ENCODE results near the gene ARID1A.
"Not testable (repeated sequence)": the region's sequence is repeated elsewhere in the genome, so short reads cannot be mapped to it uniquely, and the experiment has no call there.

The ARID1A gene

GRCh38 chr1:26697978-26698849 is 2.4 kb downstream of the ARID1A start:
- DNase-seq: peak; percentile 73

GRCh38 chr1:26700711-26701110 is 4.9 kb downstream of the ARID1A start:
- DNase-seq: no peak

GRCh38 chr1:26701266-26701994 is 5.6 kb downstream of the ARID1A start:
- no peak for DNase-seq

- no peak for DNase-seq
These were observed 6.3 kb downstream of the ARID1A start for GRCh38 chr1:26701995-26702679.

- DNase-seq: no peak
These were observed 6.8 kb downstream of the ARID1A start for GRCh38 chr1:26702680-26703038.

GRCh38 chr1:26703478-26703877 is 7.7 kb downstream of the ARID1A start:
- no peak for DNase-seq

- no peak for DNase-seq
These were observed 8.8 kb downstream of the ARID1A start for GRCh38 chr1:26704629-26705028.

GRCh38 chr1:26705227-26705626 is 9.4 kb downstream of the ARID1A start:
- not testable (repeated sequence) for DNase-seq

- DNase-seq: no peak
These were observed 10.0 kb downstream of the ARID1A start for GRCh38 chr1:26705788-26706311.

GRCh38 chr1:26706315-26706714 is 10.5 kb downstream of the ARID1A start:
- DNase-seq: no peak

GRCh38 chr1:26710811-26711210 is 15.0 kb downstream of the ARID1A start:
- DNase-seq: no peak

- no peak for DNase-seq
These were observed 16.0 kb downstream of the ARID1A start for GRCh38 chr1:26711777-26712176.

- DNase-seq: no peak
These were observed 21.2 kb downstream of the ARID1A start for GRCh38 chr1:26717017-26717491.

GRCh38 chr1:26719205-26719604 is 23.4 kb downstream of the ARID1A start:
- DNase-seq: no peak

- no peak for DNase-seq
These were observed 26.0 kb downstream of the ARID1A start for GRCh38 chr1:26721669-26722355.

- DNase-seq: peak; percentile 92
These were observed 27.5 kb downstream of the ARID1A start for GRCh38 chr1:26723013-26723991.

GRCh38 chr1:26724118-26724517 is 28.3 kb downstream of the ARID1A start:
- DNase-seq: no peak

GRCh38 chr1:26724926-26725325 is 29.1 kb downstream of the ARID1A start:
- DNase-seq: no peak

- not testable (repeated sequence) for DNase-seq
These were observed 30.1 kb downstream of the ARID1A start for GRCh38 chr1:26725904-26726303.

- no peak for DNase-seq
These were observed 31.0 kb downstream of the ARID1A start for GRCh38 chr1:26726784-26727183.

- no peak for DNase-seq
These were observed 31.7 kb downstream of the ARID1A start for GRCh38 chr1:26727476-26727875.
